Measurements from ENCODE around the gene MMAB. TPM values are rescaled to one million over a fixed set of nuclear protein-coding genes. Genes with fewer than 3 reads are reported as not detected.

MMAB gene
- total RNA-seq, 4 donors from 2014 or later = 45.2 to 59.5 (median 52.3) TPM

- peaks cover 0 to 98% (median 0%) of the 10 kb centered on the region in 4 donors for H3K27me3 ChIP-seq
- no peaks in the 10 kb centered on the region for H3K9me3 ChIP-seq
- 82 to 83% methylated on average over 1 to 3 of the region's 3 CpGs for WGBS, 2 donors
- no peak for DNase-seq
- no peak overlapping the region for H3K4me3 ChIP-seq
- no peak overlapping the region for H3K27ac ChIP-seq
- intact Hi-C loops (cut with DNase I) = no loop called here
- H3K36me3 ChIP-seq = no peaks in the 10 kb centered on the region
- peaks cover 0 to 3% (median 0%) of the 10 kb centered on the region in 3 donors for H3K4me1 ChIP-seq
- no peak for TF ChIP-seq CTCF (IDR thresholded peaks at IDR 0.05)
- no peak for TF ChIP-seq POLR2A (IDR thresholded peaks at IDR 0.05)
Measured at GRCh38 chr12:109612003-109612402, 38.7 kb upstream of the MMAB start.

GRCh38 chr12:109611223-109611622 lies 37.9 kb upstream of the MMAB start:
- H3K27ac ChIP-seq = no peak overlapping the region
- peaks cover 0 to 10% (median 3%) of the 10 kb centered on the region in 3 donors for H3K4me1 ChIP-seq
- no peaks in the 10 kb centered on the region for H3K36me3 ChIP-seq
- WGBS, 2 donors = 45 to 48% methylated on average over 10 of the region's 10 CpGs
- DNase-seq = no peak
- intact Hi-C loops (cut with DNase I) = no loop called here
- H3K4me3 ChIP-seq = no peak overlapping the region
- no peaks in the 10 kb centered on the region for H3K9me3 ChIP-seq
- peaks cover 0 to 98% (median 0%) of the 10 kb centered on the region in 4 donors for H3K27me3 ChIP-seq
- no peak for TF ChIP-seq CTCF (IDR thresholded peaks at IDR 0.05)
- no peak for TF ChIP-seq POLR2A (IDR thresholded peaks at IDR 0.05)

GRCh38 chr12:109610523-109610922 lies 37.2 kb upstream of the MMAB start:
- Histone ChIP-seq H3K4me1 (peaks cover 0 to 13% (median 5%) of the 10 kb centered on the region in 3 donors), H3K36me3 (no peaks in the 10 kb centered on the region), H3K9me3 (no peaks in the 10 kb centered on the region), H3K27me3 (peaks cover 0 to 98% (median 0%) of the 10 kb centered on the region in 4 donors), H3K27ac (no peak overlapping the region), H3K4me3 (no peak overlapping the region)
- intact Hi-C loops (cut with DNase I) = no loop called here
- 83 to 92% methylated on average over 1 to 2 of the region's 4 CpGs for WGBS, 2 donors
- no peak for DNase-seq
- TF ChIP-seq CTCF (IDR thresholded peaks at IDR 0.05) = no peak
- no peak for TF ChIP-seq POLR2A (IDR thresholded peaks at IDR 0.05)

- Histone ChIP-seq H3K27ac (no peak overlapping the region), H3K4me1 (peaks cover 0 to 13% (median 5%) of the 10 kb centered on the region in 3 donors), H3K36me3 (no peaks in the 10 kb centered on the region), H3K27me3 (peaks cover 0 to 98% (median 0%) of the 10 kb centered on the region in 4 donors), H3K4me3 (no peak overlapping the region), H3K9me3 (no peaks in the 10 kb centered on the region)
- WGBS, 2 donors = 33% methylated on average over 2 of the region's 2 CpGs; no CpG with 5 or more reads in 1 of the 2 donors
- intact Hi-C loops (cut with DNase I) = no loop called here
- TF ChIP-seq CTCF (IDR thresholded peaks at IDR 0.05) (no peak), POLR2A (IDR thresholded peaks at IDR 0.05) (no peak)
- no peak for DNase-seq
Measured at GRCh38 chr12:109609342-109609741, 36.0 kb upstream of the MMAB start.

- peaks cover 0 to 13% (median 5%) of the 10 kb centered on the region in 3 donors for H3K4me1 ChIP-seq
- peaks cover 0 to 98% (median 0%) of the 10 kb centered on the region in 4 donors for H3K27me3 ChIP-seq
- no peaks in the 10 kb centered on the region for H3K36me3 ChIP-seq
- TF ChIP-seq POLR2A (IDR thresholded peaks at IDR 0.05) = no peak
- no peak for TF ChIP-seq CTCF (IDR thresholded peaks at IDR 0.05)
- H3K27ac ChIP-seq = no peak overlapping the region
- no peak overlapping the region for H3K4me3 ChIP-seq
- DNase-seq = no peak
- no peaks in the 10 kb centered on the region for H3K9me3 ChIP-seq
- intact Hi-C loops (cut with DNase I) = no loop called here
- 89 to 100% methylated on average over 1 to 2 of the region's 3 CpGs for WGBS, 2 donors
Measured at GRCh38 chr12:109608793-109609192, 35.5 kb upstream of the MMAB start.
